ENCODE data around the gene NCKAP5.
"Not testable (repeated sequence)": the region's sequence is repeated elsewhere in the genome, so short reads cannot be mapped to it uniquely, and the experiment has no call there.

The NCKAP5 gene

DNA sequence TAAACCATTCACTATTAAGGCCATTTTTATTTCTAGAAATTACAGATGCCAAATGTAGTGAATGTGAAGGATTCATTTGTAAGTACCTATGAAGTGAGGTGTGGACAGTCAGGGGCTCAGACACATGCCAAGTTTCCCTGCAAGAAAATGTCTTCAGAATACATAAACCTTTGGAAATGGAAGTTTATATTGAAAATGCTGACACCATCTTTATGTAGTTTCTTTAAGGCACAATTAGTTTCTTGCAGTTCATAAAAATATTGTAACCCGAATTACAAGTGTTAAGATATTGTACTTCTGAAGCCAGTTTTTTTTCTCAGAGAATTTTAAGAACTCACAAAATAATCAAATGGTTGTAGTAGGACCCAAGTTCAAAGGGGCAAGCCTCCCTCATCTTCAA is 832.2 kb downstream of the NCKAP5 start:
- DNase-seq, result no peak

DNA sequence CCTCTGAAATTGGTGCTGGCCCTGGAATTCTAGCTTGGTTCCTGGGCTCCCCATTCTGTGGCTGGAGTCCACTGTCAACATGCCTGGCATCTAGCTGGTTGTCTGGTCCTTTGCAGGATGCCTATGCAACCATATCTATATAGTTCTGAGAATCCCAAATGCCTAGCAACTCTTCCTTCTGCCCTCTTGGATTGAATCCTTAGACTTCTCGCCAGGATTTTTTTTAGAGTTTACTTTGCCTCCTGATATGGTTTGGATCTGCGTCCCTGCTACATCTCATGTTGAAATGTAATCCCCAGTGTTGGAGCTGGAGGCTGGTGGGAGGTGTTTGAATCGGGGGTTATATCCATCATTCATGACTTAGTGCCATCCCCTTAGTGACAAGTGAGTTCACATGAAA is 833.3 kb downstream of the NCKAP5 start:
- no peak for DNase-seq

DNA sequence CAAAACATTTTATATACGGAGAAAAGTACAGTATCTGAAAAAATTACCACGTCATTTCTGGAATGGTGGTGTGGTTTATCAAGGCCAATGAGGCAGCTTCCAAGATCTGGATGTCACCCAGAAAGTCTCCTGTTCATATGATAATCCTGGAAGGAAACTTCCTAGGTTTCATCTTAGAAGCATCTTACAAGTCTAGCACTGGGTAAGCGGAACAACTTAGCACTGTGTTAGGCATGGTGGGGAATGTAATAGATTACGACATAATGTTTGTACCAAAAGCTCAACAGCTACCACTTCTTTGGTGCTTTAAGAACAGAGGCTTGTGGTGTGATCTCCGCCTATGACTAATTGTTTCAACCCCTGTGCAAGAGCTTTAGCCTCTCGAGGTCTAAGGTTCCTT is 835.2 kb downstream of the NCKAP5 start:
- DNase-seq, result no peak

DNA sequence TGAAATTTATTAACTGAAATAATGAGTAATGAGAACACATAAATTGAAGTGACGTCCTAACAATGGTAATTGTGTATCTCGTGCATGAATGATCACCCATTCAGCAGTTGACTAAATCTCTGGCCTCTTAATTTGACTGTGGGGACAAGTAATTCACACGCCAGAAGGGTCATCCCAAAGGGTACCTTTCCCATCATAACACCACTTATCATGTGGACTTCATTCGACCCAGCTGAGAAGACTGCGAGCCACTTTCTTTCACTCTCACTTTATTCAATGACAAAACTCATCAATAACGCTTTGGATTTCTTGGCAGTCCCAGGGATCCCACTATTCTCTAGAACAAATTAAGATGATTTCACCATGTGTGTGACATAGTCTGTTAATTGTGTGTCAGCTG is 835.6 kb downstream of the NCKAP5 start:
- no peak for DNase-seq

DNA sequence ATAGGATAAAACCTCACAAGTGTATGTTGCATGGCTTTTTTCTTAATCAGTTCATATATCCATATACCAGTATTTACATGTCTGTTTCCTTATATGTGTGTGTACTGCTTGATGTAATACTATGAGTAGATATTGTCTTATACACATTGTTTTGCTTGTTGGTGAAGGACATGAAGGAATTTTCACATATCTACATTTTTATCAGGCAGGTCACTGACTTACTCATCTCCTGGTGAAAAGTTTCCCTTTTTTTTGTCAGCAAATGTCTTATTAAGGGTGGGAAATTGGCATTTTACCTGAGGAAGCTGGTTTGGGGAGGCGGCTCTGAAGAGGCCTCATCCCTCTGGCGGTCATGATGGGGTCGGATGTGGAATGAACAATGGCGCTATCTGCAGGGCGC is 836.8 kb downstream of the NCKAP5 start:
- no peak for DNase-seq

DNA sequence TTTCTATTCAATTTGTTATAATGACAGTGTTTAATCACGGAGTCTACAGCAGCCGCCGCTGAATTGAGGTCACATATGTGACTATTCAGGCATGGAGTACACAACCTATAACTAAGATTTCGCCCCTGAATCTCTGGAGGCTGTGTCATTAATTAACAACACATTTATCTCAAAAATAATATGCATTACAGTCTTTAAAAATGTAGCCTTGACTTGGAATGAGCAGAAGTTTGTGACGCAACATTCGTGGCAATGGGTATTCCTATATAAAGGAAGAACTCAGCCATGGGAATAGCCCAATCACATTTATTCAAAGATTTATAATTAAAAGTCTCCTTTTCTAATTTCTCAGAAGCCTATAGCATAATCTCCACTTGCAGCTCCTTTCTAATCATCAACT is 837.7 kb downstream of the NCKAP5 start:
- DNase-seq, result no peak

DNA sequence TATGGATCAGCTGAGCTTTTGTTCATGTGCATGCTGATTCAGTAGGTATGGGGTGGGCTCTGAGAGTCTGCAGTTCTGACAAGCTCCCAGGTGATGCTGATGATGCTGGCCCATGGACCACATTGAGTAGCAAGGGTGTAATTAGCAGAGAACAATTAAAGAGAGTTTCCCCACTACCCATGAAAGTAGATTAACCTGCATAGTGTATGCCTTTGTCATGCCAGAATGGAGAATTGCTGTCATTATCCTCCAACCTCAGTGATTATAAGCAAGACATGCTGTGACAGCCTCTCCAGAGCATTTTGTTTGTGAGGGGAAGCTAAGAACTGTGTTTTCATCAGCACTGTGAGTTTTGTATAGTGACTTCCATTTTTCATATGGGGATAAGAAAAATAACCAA is 838.7 kb downstream of the NCKAP5 start:
- DNase-seq, result no peak

DNA sequence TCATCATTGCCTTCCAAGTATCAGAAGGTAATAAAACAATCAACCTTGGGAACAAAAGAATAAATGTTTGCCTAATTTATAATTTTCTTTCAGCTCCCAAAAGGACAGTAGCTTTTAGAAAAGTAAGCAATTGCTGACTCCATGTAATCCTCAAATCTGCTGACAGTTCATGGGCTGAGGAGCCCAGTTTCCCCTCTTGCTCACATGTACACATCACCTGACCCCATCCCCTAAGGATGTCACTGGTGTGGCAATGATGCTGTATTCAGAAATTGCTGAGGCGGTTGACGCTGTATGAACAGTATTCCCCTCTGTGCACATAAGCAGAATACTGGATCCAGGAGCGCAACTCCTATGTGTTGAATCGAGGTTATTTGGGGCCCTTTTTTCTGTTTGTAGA is 842.1 kb downstream of the NCKAP5 start:
- no peak for DNase-seq

DNA sequence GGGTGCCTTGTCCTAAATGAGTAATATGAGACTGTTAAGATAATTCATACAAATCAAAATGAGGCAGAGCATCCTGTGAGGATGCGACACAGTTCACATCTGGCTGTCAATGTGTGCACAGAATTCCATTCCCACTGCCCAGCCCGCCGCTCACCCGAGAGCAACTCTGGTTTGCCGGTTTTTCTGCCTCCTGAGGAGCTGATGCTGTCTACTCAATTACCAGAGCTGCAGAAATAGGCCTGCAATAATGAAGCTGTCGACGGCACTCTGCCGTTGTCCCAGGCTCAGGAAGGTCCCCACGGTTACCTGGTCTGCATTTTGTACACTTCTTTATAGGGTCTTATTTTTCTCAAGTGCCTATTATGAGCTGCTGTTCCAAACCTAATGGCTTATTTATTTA is 842.5 kb downstream of the NCKAP5 start:
- peak; percentile 7 for DNase-seq

DNA sequence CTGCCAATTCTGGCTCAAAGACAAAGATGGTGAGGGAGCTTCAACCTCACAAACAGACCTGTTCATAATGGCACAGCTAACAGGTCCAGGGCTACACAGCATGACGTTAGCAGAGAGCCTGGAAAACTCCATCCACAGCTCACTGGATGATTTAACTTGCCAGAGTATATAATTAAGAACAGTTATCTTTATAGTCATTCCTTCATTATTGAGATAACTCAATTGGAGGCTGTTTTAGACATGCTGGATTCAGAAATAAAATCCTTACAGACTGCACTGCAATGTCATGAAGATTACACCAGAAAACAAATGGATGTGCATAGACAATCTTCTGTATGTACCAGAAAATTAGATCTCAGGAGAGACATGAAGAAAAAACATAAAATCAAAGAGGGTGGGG is 843.1 kb downstream of the NCKAP5 start:
- DNase-seq, result no peak

DNA sequence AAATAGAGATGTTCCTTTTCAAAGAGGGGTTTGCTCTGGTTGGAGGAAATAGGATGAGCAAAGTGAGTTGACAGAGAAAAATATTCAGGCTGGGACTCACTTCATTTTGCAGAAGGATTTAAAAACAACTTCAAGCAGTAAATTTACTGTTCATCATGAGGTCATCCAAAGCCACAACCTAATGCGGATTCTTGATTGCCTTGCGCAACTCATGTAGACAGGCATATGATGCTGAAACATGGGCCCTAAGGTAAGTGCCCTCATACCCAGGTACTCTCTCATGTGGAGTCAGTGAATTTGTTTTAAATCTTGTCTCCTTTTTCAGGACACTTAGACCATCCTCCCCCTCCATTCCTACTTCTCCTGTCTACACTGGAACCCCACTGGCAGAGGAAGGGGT is 846.3 kb downstream of the NCKAP5 start:
- no peak for DNase-seq

DNA sequence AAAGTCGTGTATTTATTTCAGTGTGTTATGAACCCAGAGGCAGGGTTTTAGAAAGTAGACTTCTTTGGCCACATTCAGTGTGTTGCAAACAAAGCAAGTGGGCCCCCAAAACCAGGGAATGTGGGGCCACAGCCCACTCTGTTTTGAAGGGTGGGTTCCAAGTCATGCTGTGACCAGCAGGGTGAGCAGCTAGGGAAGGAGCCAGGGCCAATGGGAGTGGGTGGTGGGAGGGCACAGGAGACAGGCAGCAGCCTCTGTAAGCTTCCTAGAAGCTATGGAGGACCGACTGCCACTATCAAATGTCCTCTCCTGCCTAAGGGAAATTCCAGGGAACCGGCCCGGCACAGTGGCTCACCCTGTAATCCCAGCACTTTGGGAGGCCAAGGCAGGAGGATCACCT is 847.9 kb downstream of the NCKAP5 start:
- DNase-seq, result no peak

DNA sequence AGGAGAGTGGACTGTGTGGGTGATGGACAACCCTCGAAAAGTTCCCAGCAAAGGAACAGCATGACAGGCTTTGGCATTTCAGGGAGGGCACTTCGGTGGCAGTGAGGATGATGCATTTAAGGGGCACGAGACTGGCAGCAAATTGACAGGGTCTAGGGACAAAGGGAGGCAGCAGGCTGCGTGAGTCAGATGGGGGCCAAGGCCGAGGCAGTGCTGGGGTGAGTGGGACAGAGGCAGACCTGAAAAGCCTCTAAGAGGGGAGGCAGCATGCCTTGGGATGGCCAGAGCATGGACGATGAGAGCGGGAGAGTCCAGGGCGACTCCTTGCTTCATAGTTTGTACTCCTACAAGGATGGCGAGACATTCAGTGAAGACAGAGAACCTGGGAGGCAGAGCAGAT is 848.8 kb downstream of the NCKAP5 start:
- DNase-seq, result no peak

DNA sequence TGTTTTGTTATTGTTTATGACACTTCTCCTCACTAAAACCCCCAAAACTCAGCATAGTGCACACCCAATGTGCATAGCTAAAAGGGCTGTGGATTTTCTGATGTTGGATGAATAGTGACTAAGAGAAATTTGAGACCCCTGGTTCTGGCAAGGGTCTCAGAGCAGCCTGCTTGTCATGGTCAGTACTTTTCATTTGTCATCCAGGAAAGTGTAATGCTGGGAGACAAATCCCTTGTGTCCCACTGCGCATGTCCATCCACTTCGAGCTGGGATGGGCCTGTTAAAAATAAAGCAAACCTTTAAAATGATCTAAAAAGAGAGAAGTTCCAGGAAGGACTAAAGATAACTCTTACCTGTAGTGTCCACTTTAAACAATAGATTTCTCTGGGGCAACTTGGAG is 851.3 kb downstream of the NCKAP5 start:
- DNase-seq, result no peak

DNA sequence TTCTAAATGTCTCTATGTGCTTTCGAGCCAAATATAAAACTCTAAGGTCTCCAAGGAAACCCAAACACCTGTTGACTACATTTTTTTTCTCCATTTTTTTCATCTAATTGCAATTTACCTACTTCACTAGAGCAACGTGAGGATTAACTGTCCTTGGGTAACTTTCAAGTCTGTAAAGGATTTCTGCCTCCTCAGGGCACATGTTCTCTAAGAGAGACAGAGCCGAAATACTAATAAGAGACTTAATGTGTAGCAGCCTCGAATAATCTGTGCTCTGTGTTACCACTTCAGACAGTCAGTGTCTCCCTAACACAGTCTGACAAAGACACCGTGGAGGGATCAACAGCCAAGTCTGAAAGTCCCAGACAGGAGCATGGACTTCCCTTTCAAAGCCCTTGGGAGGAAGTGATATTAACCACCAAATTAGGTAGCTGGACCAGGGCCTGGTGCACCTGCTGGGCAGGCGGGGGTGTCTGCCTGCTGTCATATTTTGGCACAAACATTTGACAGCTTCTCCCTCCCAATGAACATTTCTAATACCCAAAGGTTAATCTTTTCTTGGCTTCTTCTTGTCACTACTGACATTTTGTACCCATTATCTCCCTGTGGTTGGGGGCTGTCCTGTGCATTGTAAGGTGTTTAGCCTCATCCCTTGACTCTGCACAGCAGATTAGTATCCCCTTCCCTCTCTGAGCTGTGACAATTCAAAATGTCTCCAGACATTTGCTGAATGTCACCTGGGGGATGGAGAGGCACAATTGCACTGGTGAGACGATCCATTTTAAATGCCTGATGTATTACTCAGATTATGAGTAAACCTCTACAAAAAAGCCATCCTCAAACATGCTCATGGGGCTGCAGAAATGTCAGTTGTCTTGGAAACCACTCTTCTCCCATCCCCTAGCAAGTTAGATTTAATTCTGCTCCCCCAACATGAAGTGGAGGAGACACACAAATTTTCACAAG is 852.6 kb downstream of the NCKAP5 start:
- DNase-seq, result no peak

DNA sequence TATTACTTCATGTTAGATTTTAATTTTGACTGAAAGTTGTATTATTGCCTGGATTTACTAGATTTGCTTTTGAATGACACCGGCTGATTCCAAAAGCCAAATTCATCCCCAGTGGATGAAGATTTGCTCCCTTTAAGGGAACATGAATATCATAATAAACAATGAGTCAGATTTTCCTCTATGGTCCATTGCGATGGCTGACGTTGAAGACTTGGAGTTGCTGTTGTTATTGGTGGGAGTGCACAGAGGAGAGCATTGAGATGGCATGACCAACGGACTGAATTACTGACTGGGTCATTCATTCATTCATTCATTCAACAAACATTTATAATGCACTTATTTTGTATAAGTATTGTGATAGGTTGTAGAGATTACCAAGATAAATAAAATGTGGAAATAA is 864.9 kb downstream of the NCKAP5 start:
- DNase-seq, result no peak

DNA sequence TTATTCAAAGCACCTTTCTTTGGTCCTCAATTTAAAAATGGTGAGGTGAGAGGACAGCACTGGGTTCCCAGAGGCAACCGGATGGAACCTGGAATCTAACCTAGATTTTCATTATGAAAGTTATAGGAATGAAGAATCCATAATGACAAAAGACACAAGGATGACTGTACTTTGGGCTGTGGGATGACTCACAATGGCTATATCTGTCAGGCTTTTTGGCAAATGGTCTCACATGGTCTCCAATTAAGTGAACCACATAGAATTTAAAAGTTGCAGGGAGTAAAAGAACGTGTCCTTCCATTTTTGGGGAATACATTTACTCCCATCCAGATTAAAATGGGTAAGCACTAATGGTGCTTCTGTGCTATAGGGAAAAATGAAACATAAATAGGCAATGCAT is 866.5 kb downstream of the NCKAP5 start:
- DNase-seq, result no peak

DNA sequence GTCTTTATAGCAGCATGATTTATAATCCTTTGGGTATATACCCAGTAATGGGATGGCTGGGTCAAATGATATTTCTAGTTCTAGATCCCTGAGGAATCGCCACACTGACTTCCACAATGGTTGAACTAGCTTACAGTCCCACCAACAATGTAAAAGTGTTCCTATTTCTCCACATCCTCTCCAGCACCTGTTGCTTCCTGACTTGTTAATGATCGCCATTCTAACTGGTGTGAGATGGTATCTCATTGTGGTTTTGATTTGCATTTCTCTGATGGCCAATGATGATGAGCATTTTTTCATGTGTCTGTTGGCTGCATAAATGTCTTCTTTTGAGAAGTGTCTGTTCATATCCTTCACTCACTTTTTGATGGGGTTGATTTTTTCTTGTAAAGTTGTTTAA is 868.5 kb downstream of the NCKAP5 start:
- not testable (repeated sequence) for DNase-seq

DNA sequence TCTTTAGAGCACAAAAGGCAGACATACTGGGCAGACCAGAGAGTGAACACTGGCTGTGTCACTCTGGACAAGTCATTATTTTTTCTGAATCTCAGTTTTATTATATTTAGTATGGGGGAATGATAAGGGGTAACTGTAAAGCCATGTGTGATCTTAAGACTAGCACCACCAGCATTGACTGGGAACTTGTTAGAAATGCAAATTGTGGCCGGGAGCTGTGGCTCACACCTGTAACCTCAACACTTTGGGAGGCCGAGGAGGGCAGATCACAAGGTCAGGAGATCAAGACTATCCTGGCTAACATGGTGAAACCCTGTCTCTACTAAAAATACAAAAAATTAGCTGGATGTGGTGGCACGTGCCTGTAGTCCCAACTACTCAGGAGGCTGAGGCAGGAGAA is 869.9 kb downstream of the NCKAP5 start:
- DNase-seq, result not testable (repeated sequence)

DNA sequence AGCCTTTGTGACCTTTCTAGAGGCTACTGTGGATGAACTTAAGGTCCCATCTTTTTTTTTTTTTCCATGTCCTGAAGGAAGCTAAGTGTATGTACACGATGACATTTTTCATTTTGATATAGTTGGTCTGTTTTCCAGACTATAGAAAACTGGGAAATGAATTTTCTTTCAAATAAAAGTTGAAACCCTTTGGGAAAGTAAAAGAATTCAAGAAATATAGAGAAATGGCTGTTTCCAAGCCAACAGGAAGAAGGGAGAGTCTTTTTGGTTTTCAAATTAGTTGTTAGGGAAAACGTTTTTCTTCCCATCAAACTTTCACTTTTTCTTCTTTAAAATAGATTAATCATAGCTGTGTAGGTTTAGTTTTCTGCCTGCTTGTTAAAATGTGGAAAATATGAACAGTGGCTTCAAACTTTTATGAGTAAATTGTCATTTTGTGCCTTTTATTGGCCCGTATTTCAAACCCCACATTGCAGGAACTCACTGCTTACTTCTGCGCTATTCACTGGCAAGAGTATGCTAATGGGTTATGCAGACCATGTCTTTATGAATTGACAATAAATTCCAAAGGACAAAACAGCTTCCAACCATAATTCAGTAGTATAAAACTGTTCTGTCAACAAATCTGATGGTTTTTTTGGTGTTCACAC is 870.6 kb downstream of the NCKAP5 start:
- DNase-seq, result no peak

DNA sequence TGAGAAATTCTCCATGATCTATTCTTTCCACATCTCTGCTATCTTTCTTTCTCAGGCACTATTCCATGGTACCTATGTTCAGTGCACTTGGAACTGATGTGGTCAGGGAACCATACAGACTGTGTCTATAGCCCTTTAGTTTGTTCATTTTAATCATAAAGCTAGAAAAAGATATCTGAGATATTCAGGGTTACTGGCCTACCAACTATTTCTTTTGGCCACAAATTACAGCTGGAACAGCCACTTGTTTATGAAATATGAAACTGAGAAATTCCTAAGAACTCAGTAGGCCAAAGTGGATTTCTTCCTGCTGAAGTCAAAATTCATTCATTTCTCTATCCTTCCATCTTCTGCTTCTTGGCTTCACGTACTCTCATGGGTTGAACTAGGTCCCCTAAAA is 875.4 kb downstream of the NCKAP5 start:
- no peak for DNase-seq

DNA sequence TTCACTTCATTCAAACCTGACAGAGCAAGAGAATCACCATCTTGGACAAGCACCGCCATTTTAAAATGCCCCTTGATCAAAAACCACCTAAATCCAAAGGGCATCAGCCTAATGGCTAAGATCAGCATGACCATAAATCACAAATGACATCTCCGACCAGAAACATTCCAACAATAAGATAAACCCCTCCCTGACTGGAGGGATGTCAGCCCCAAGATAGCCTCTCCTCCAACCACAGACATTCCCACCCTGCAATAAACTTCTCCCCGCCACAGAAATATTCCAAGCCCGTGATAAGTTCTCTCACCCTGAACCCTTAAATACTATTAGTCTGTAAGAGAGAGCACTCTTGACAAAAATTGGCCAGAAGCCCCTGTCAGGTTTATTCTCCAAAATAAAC is 876.7 kb downstream of the NCKAP5 start:
- DNase-seq, result no peak

DNA sequence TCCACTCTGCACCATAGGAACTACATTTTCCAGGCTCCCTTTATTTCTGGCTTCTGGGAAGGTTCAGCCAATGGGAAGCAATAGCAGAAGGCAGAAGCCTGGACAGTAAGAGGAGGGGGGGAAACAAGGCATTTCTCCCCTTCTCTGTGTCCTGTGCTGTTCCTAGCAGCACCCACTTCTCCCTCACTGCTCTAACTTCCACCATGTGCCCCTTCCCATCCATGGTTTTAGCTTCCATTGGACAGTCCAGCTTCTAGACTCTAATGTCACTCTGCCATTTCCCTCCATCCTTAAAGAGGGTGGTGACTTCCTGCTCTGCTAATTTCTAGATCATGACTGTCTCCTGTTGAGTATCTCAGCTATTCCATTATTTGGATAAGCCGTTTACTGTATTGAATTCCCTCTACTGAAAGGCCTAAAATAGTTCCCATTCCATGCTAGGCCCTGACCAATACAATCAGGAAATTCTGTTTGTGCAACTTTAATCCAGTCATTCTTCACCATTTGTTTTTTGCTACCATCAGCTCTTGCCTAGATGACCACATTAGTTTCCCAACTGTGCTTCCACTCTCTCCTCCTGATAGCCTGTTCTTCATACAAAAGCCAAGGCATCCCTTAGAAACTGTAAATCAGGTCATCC is 877.5 kb downstream of the NCKAP5 start:
- no peak for DNase-seq

DNA sequence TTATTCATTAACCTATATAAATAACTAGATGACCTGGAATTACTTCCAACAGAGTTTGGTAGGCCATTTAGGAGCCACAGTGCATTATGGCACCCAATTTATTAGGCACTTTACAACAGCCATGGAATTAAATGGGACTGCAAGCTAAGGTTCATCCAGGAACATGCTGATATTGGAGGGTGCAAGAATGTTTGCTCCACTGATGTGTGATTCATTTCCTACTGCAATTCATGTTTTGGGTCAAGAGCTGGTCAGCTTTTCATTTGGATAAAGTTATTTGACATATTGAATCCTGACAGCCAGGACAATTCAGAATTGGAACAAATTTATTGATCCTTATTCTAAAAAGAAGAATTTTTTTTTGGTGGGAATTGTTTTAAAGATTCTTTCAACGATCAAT is 886.5 kb downstream of the NCKAP5 start:
- no peak for DNase-seq
